OCI-LY3 (cell line): ENCODE measurements around the gene OR2AK2.

Experiments used
- EZH2phosphoT487 ChIP-seq: fragments of 200-600 bp; shearing (Covaris generic); IDR thresholded peaks from 2 replicates; pipeline ENCODE4 v1.6.1; 2018; ENCODE audit warnings: antibody characterized with exemption, mixed run types, low read depth
- TF ChIP-seq, protein P1 (sequence below): fragments of 200-600, 300-600 bp; sonication (generic); IDR thresholded peaks from 2 replicates; pipeline ENCODE4 v1.5.1; 2014; ENCODE audit warnings: antibody characterized with exemption, low read length, low read depth

DNA sequence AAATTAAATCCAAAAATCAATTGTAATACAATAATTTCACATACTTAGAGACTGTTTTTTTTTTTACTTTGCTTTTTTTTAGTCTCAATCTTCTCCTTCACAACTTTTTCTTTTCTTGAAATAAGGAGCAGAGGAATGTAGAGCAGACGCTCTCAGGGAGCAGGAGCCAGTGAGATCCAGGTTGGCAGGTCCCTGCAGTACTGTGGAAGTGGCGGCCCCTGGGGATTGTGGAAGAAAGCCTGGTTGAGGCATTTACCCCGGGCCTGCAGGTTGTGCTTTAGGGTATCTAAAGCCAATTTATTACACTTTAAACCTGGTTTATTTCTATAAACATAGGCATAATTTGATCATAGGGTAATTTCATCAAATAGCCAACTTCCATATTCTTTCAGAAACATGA, 41.1 kb upstream of the OR2AK2 start:
- TF ChIP-seq, protein P1, sequence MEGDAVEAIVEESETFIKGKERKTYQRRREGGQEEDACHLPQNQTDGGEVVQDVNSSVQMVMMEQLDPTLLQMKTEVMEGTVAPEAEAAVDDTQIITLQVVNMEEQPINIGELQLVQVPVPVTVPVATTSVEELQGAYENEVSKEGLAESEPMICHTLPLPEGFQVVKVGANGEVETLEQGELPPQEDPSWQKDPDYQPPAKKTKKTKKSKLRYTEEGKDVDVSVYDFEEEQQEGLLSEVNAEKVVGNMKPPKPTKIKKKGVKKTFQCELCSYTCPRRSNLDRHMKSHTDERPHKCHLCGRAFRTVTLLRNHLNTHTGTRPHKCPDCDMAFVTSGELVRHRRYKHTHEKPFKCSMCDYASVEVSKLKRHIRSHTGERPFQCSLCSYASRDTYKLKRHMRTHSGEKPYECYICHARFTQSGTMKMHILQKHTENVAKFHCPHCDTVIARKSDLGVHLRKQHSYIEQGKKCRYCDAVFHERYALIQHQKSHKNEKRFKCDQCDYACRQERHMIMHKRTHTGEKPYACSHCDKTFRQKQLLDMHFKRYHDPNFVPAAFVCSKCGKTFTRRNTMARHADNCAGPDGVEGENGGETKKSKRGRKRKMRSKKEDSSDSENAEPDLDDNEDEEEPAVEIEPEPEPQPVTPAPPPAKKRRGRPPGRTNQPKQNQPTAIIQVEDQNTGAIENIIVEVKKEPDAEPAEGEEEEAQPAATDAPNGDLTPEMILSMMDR = no peak
- TF ChIP-seq EZH2phosphoT487 = no peak
